Mesodermal cell (in vitro differentiated cells): ENCODE measurements around the gene SERPINA3.
"Not testable (repeated sequence)": the region's sequence is repeated elsewhere in the genome, so short reads cannot be mapped to it uniquely, and the experiment has no call there.

ENCODE experiments used
- H3K27ac ChIP-seq: 2 replicates; pipeline ENCODE4 v1.7.0; 2013; ENCODE audit warnings: mild to moderate bottlenecking, low read depth, low read length, moderate library complexity; ENCODE audit not compliant: severe bottlenecking
- H3K36me3 ChIP-seq: 2 replicates; pipeline ENCODE4 v1.7.1; 2013; ENCODE audit warnings: mild to moderate bottlenecking, low read length, moderate library complexity; ENCODE audit not compliant: control insufficient read depth, insufficient read depth
- H3K4me1 ChIP-seq: one replicate; pipeline ENCODE4 v1.7.1; 2013; ENCODE audit warnings: mild to moderate bottlenecking, low read length; ENCODE audit not compliant: insufficient read depth, control insufficient read depth, poor library complexity, severe bottlenecking
- H3K4me3 ChIP-seq: 2 replicates; pipeline ENCODE4 v1.7.0; 2013; ENCODE audit warnings: low read length, control low read depth, mild to moderate bottlenecking; ENCODE audit not compliant: insufficient read depth, poor library complexity, severe bottlenecking; ENCODE audit errors: extremely low read depth
- H3K9me3 ChIP-seq: 2 replicates; pipeline ENCODE4 v1.7.1; 2013; ENCODE audit warnings: mild to moderate bottlenecking, low read length, moderate library complexity; ENCODE audit not compliant: control insufficient read depth
- WGBS, 2 experiments: methylation state at CpG; one replicate each; pipeline ENCODE4 v1.1.5; 2013; ENCODE audit warnings: missing lambda C conversion rate in 2 of 2; ENCODE audit not compliant: insufficient coverage in 2 of 2; 5-methylcytosine and 5-hydroxymethylcytosine counted together

Gene SERPINA3

GRCh38 chr14:94598506-94598815 lies 13.7 kb upstream of the SERPINA3 start:
- Histone ChIP-seq H3K9me3 (no peaks in the 10 kb centered on the region), H3K4me3 (no peak overlapping the region), H3K27ac (peak overlapping the region; percentile 90), H3K36me3 (no peaks in the 10 kb centered on the region), H3K4me1 (peaks cover 27% of the 10 kb centered on the region)
- WGBS, 2 experiments = 89 to 90% methylated on average over 3 to 7 of the region's 7 CpGs

- WGBS, 2 experiments = 73 to 78% methylated on average over 9 to 10 of the region's 11 CpGs
- Histone ChIP-seq H3K4me1 (peaks cover 27% of the 10 kb centered on the region), H3K4me3 (no peak overlapping the region), H3K27ac (peak overlapping the region; percentile 90), H3K9me3 (no peaks in the 10 kb centered on the region), H3K36me3 (no peaks in the 10 kb centered on the region)
Measured at GRCh38 chr14:94598816-94599655, 13.2 kb upstream of the SERPINA3 start.

- Histone ChIP-seq H3K36me3 (no peaks in the 10 kb centered on the region), H3K27ac (peak overlapping the region; percentile 90), H3K9me3 (no peaks in the 10 kb centered on the region), H3K4me1 (peaks cover 27% of the 10 kb centered on the region), H3K4me3 (no peak overlapping the region)
- 75 to 94% methylated on average over 1 to 3 of the region's 3 CpGs for WGBS, 2 experiments
Measured at GRCh38 chr14:94599656-94600004, 12.6 kb upstream of the SERPINA3 start.

GRCh38 chr14:94600148-94600545 lies 12.0 kb upstream of the SERPINA3 start:
- Histone ChIP-seq H3K27ac (peak overlapping the region; percentile 94), H3K4me1 (peaks cover 27% of the 10 kb centered on the region), H3K4me3 (no peak overlapping the region), H3K36me3 (no peaks in the 10 kb centered on the region), H3K9me3 (no peaks in the 10 kb centered on the region)
- 86 to 89% methylated on average over 10 to 11 of the region's 11 CpGs for WGBS, 2 experiments

- peaks cover 27% of the 10 kb centered on the region for H3K4me1 ChIP-seq
- peak overlapping the region; percentile 82 for H3K27ac ChIP-seq
- H3K9me3 ChIP-seq = no peaks in the 10 kb centered on the region
- WGBS, 2 experiments = 53 to 66% methylated on average over 6 of the region's 6 CpGs
- H3K36me3 ChIP-seq = no peaks in the 10 kb centered on the region
- no peak overlapping the region for H3K4me3 ChIP-seq
Measured at GRCh38 chr14:94601884-94602391, 10.3 kb upstream of the SERPINA3 start.

DNA sequence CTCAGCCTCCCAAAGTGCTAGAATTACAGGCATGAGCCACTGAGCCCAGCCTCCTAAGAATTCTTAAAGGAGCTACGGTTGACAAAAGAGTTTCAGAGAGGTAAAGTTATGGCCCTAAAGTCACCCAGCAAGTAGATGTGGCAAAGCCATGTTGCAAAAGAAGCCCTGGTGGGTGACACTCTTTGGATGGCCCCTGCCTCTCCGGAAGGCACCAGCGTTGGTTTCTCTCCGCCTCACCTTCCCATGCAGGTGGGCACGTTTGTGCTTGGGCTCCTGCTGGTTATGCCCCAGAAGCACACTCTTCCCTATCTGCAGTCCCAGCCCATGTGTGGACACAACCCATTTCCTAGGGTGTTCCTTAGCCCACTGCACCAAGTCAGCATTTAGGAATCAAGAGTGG lies 9.5 kb upstream of the SERPINA3 start:
- no peaks in the 10 kb centered on the region for H3K9me3 ChIP-seq
- H3K4me1 ChIP-seq = peaks cover 27% of the 10 kb centered on the region
- 86 to 95% methylated on average over 4 to 5 of the region's 5 CpGs for WGBS, 2 experiments
- H3K36me3 ChIP-seq = no peaks in the 10 kb centered on the region
- no peak overlapping the region for H3K4me3 ChIP-seq
- no peak overlapping the region for H3K27ac ChIP-seq

DNA sequence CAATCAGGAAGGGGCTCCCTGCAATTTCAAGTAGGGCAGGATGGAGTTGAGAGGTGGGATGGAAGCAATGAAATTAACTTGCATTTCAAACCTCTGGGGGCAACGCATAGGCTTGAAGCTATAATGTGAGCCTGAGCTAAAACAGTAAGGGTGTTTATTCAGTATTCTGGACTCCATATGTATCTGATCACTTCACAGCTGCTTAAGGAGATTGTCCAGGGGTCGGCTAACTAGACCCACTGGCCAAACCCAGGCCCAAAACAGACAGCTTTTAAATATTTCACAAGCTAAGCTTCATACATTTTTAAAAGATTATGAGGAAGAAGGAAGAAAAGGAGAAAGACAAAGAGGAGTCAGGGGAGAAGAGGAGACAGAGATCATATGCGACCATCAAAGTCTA lies 6.8 kb upstream of the SERPINA3 start:
- peaks cover 16% of the 10 kb centered on the region for H3K4me1 ChIP-seq
- no peak overlapping the region for H3K4me3 ChIP-seq
- H3K27ac ChIP-seq = no peak overlapping the region
- no peaks in the 10 kb centered on the region for H3K9me3 ChIP-seq
- no CpG with 5 or more reads among the region's 3 CpGs for WGBS, 2 experiments
- H3K36me3 ChIP-seq = no peaks in the 10 kb centered on the region

GRCh38 chr14:94608966-94609365 lies 3.2 kb upstream of the SERPINA3 start:
- H3K4me1 ChIP-seq = peaks cover 10% of the 10 kb centered on the region
- H3K9me3 ChIP-seq, H3K36me3 ChIP-seq, H3K27ac ChIP-seq, H3K4me3 ChIP-seq: not testable (repeated sequence)
- no CpG with 5 or more reads among the region's 1 CpG for WGBS, 2 experiments

GRCh38 chr14:94611179-94611578 lies 1.0 kb upstream of the SERPINA3 start:
- no peak overlapping the region for H3K4me3 ChIP-seq
- no peak overlapping the region for H3K27ac ChIP-seq
- H3K36me3 ChIP-seq = no peaks in the 10 kb centered on the region
- H3K4me1 ChIP-seq = peaks cover 10% of the 10 kb centered on the region
- no peaks in the 10 kb centered on the region for H3K9me3 ChIP-seq
- WGBS, 2 experiments = 60 to 100% methylated on average over 1 to 2 of the region's 5 CpGs

- no peak overlapping the region for H3K27ac ChIP-seq
- H3K9me3 ChIP-seq = peaks cover 12% of the 10 kb centered on the region
- H3K36me3 ChIP-seq = no peaks in the 10 kb centered on the region
- H3K4me3 ChIP-seq = no peak overlapping the region
- H3K4me1 ChIP-seq = peaks cover 10% of the 10 kb centered on the region
- WGBS, 2 experiments = 64 to 71% methylated on average over 5 to 6 of the region's 9 CpGs
Measured at GRCh38 chr14:94612580-94613554, 676 bp downstream of the SERPINA3 start.
